H9 (cell line): Measurements from ENCODE around the gene POR. TPM values are rescaled to one million over a fixed set of nuclear protein-coding genes. Genes with fewer than 3 reads are reported as not detected.

ENCODE experiments used
- DNase-seq: peaks from one replicate; pipeline ENCODE4 v3.0.0-alpha.2; 2017
- H2AFZ ChIP-seq: one replicate; pipeline ENCODE4 v1.6.1; 2013; ENCODE audit warnings: mild to moderate bottlenecking, low read length, control low read depth, moderate library complexity
- H2AK5ac ChIP-seq: 2 replicates; pipeline ENCODE4 v1.6.1; 2013; ENCODE audit warnings: low read length, control low read depth, mixed read lengths; ENCODE audit not compliant: insufficient read length
- H2BK120ac ChIP-seq: one replicate; pipeline ENCODE4 v1.6.1; 2013; ENCODE audit warnings: low read depth, mild to moderate bottlenecking, low read length, control low read depth, inconsistent platforms; ENCODE audit not compliant: poor library complexity, severe bottlenecking
- H2BK12ac ChIP-seq: 2 replicates; pipeline ENCODE4 v1.6.1; 2013; ENCODE audit warnings: low read length, control low read depth, mixed read lengths, low read depth; ENCODE audit not compliant: insufficient read length
- H2BK15ac ChIP-seq: 2 replicates; pipeline ENCODE4 v1.6.1; 2013; ENCODE audit warnings: low read depth, low read length, control low read depth
- H2BK20ac ChIP-seq: one replicate; pipeline ENCODE4 v1.6.1; 2013; ENCODE audit warnings: low read depth, mild to moderate bottlenecking, low read length, control low read depth, inconsistent platforms; ENCODE audit not compliant: poor library complexity, severe bottlenecking
- H2BK5ac ChIP-seq: 2 replicates; pipeline ENCODE4 v1.6.1; 2013; ENCODE audit warnings: low read length, control low read depth, mixed read lengths; ENCODE audit not compliant: insufficient read length
- H3K14ac ChIP-seq: 2 replicates; pipeline ENCODE4 v1.6.1; 2013; ENCODE audit warnings: low read length, control low read depth; ENCODE audit not compliant: insufficient read depth
- H3K18ac ChIP-seq: 2 replicates; pipeline ENCODE4 v1.6.1; 2013; ENCODE audit warnings: low read depth, mild to moderate bottlenecking, mixed read lengths, low read length, control low read depth; ENCODE audit not compliant: insufficient read length
- H3K23ac ChIP-seq: 2 replicates; pipeline ENCODE4 v1.6.1; 2013; ENCODE audit warnings: low read length, control low read depth, mixed read lengths, low read depth; ENCODE audit not compliant: insufficient read length
- H3K23me2 ChIP-seq: 2 replicates; pipeline ENCODE4 v1.6.1; 2013; ENCODE audit warnings: low read depth, mild to moderate bottlenecking, mixed read lengths, low read length, control low read depth; ENCODE audit not compliant: insufficient read length, poor library complexity, severe bottlenecking
- H3K27ac ChIP-seq: 2 replicates; pipeline ENCODE4 v1.5.1; 2013; ENCODE audit warnings: low read length, control low read depth, mixed read lengths, low read depth; ENCODE audit not compliant: insufficient read length
- H3K27me3 ChIP-seq: 2 replicates; pipeline ENCODE4 v1.6.1; 2013; ENCODE audit warnings: low read length, control low read depth, inconsistent platforms; ENCODE audit not compliant: insufficient read depth
- H3K4ac ChIP-seq: 2 replicates; pipeline ENCODE4 v1.6.1; 2013; ENCODE audit warnings: low read depth, mild to moderate bottlenecking, control low read depth, inconsistent platforms, low read length, moderate library complexity
- H3K4me1 ChIP-seq: 2 replicates; pipeline ENCODE4 v1.6.1; 2013; ENCODE audit warnings: low read length, control low read depth, inconsistent platforms; ENCODE audit not compliant: insufficient read depth
- H3K4me2 ChIP-seq: 2 replicates; pipeline ENCODE4 v1.6.1; 2013; ENCODE audit warnings: low read length, control low read depth, mixed read lengths; ENCODE audit not compliant: insufficient read length, insufficient read depth
- H3K56ac ChIP-seq: 2 replicates; pipeline ENCODE4 v1.6.1; 2013; ENCODE audit warnings: low read depth, mild to moderate bottlenecking, mixed read lengths, low read length, control low read depth; ENCODE audit not compliant: insufficient read length
- H3K79me1 ChIP-seq: 2 replicates; pipeline ENCODE4 v1.6.1; 2013; ENCODE audit warnings: low read depth, mild to moderate bottlenecking, moderate library complexity, low read length, control low read depth, inconsistent platforms; ENCODE audit not compliant: insufficient read depth, poor library complexity, severe bottlenecking
- H3K79me2 ChIP-seq: 2 replicates; pipeline ENCODE4 v1.6.1; 2013; ENCODE audit warnings: low read length, control low read depth, inconsistent platforms; ENCODE audit not compliant: insufficient read depth
- H3K9ac ChIP-seq: 2 replicates; pipeline ENCODE4 v1.6.1; 2013; ENCODE audit warnings: low read length, control low read depth, mixed read lengths; ENCODE audit not compliant: insufficient read length; ENCODE audit errors: extremely low read depth
- H3K9me3 ChIP-seq: one replicate; pipeline ENCODE4 v1.6.1; 2013; ENCODE audit warnings: low read depth, low read length, inconsistent platforms; ENCODE audit not compliant: control insufficient read depth
- H3T11ph ChIP-seq: one replicate; pipeline ENCODE4 v1.6.1; 2013; ENCODE audit warnings: mild to moderate bottlenecking, low read length, control low read depth, inconsistent platforms
- H4K20me1 ChIP-seq: one replicate; pipeline ENCODE4 v1.6.1; 2013; ENCODE audit not compliant: control insufficient read depth, insufficient read length, insufficient read depth
- H4K5ac ChIP-seq: 2 replicates; pipeline ENCODE4 v1.6.1; 2013; ENCODE audit warnings: low read depth, mild to moderate bottlenecking, mixed read lengths, low read length, control low read depth; ENCODE audit not compliant: insufficient read length
- H4K8ac ChIP-seq: replicated peaks from 2 replicates; pipeline ENCODE4 v1.6.1; 2013; ENCODE audit warnings: low read length, control low read depth, mixed read lengths, low read depth; ENCODE audit not compliant: insufficient read length
- H4K91ac ChIP-seq: 2 replicates; pipeline ENCODE4 v1.6.1; 2013; ENCODE audit warnings: low read depth, mild to moderate bottlenecking, moderate library complexity, mixed read lengths, low read length, control low read depth; ENCODE audit not compliant: insufficient read length
- H3K27ac Mint-ChIP-seq, 3 experiments: 2 replicates in 2 of 3; 3 replicates in 1 of 3; pipeline ENCODE4 v1.8.0; 2020 to 2021; ENCODE audit warnings: mixed read lengths in 3 of 3, mild to moderate bottlenecking in 1 of 3, moderate library complexity in 1 of 3
- H3K27me3 Mint-ChIP-seq: 2 replicates; pipeline ENCODE4 v1.8.0; 2021; ENCODE audit warnings: low read depth, mild to moderate bottlenecking, moderate library complexity, mixed read lengths
- H3K36me3 Mint-ChIP-seq, 3 experiments: 2 replicates in 2 of 3; 3 replicates in 1 of 3; pipeline ENCODE4 v1.8.0; 2020 to 2021; ENCODE audit warnings: low read depth in 3 of 3, mixed read lengths in 3 of 3; ENCODE audit not compliant: insufficient read depth in 1 of 3
- H3K4me1 Mint-ChIP-seq, 2 experiments: 2 replicates each; pipeline ENCODE4 v1.8.0; 2020; ENCODE audit warnings: mixed read lengths in 2 of 2
- H3K4me3 Mint-ChIP-seq, 2 experiments: 2 replicates in 1 of 2; 3 replicates in 1 of 2; pipeline ENCODE4 v1.8.0; 2020 to 2021; ENCODE audit warnings: mild to moderate bottlenecking in 2 of 2, mixed read lengths in 2 of 2, moderate library complexity in 1 of 2
- H3K9me3 Mint-ChIP-seq, 2 experiments: 2 replicates in 1 of 2; 3 replicates in 1 of 2; pipeline ENCODE4 v1.8.0; 2020; ENCODE audit warnings: mild to moderate bottlenecking in 2 of 2, mixed read lengths in 2 of 2, moderate library complexity in 1 of 2
- CTCF ChIP-seq: fragments of 200-600 bp; sonication (generic); conservative IDR thresholded peaks from 3 replicates; pipeline ENCODE4 v1.8.0; 2021; ENCODE audit warnings: antibody characterized with exemption, mild to moderate bottlenecking
- WGBS: extraction: QIAGEN DNeasy Blood & Tissue Kit; methylation state at CpG from one replicate; pipeline ENCODE4 v1.1.7; 2013; ENCODE audit warnings: missing lambda C conversion rate, low lambda C conversion rate, mixed read lengths; ENCODE audit not compliant: insufficient read length; ENCODE audit errors: extremely low coverage; 5-methylcytosine and 5-hydroxymethylcytosine counted together
- total RNA-seq: library from RNA; stranded (reverse); gene quantifications from 2 replicates; pipeline ENCODE4 v1.2.1, GENCODE V29; 2021

Gene POR
- total RNA-seq, 1 experiment from 2014 or later, result 128 TPM

GRCh38 chr7:75948179-75948578 is 33.2 kb downstream of the POR start:
- H2BK5ac ChIP-seq, result no peak overlapping the region
- no peaks in the 10 kb centered on the region for H3K27me3 Mint-ChIP-seq
- no peak overlapping the region; the same call in 1 of the 2 replicates for H3K4ac ChIP-seq
- H2AK5ac ChIP-seq, result no peak overlapping the region
- H3K79me1 ChIP-seq, result peaks cover 6% of the 10 kb centered on the region
- no peak overlapping the region for H3K4me3 Mint-ChIP-seq
- WGBS, result no CpG with 5 or more reads among the region's 9 CpGs
- H4K91ac ChIP-seq, result no peak overlapping the region
- no peaks in the 10 kb centered on the region for H3K4me1 ChIP-seq
- peaks cover 4% of the 10 kb centered on the region; the same call in 1 of the 2 replicates for H3K79me2 ChIP-seq
- peak overlapping the region in 2 of 3 experiments; percentile 28 to 30; a peak in 4 of 7 replicates for H3K27ac Mint-ChIP-seq
- H4K8ac ChIP-seq, result no peak overlapping the region
- no peak overlapping the region for H3K9ac ChIP-seq
- H3K36me3 Mint-ChIP-seq, result peaks cover 6 to 17% (median 15%) of the 10 kb centered on the region in 3 experiments; a peak in 6 of 7 replicates
- TF ChIP-seq CTCF, result no peak
- H3K23ac ChIP-seq, result peak overlapping the region; percentile 86
- H3K9me3 Mint-ChIP-seq, result peaks cover 2 to 6% of the 10 kb centered on the region in 2 experiments; a peak in 1 of 5 replicates
- H3K4me2 ChIP-seq, result no peak overlapping the region
- H4K5ac ChIP-seq, result no peak overlapping the region
- no peak overlapping the region for H2AFZ ChIP-seq
- no peaks in the 10 kb centered on the region for H4K20me1 ChIP-seq
- H3K14ac ChIP-seq, result no peak overlapping the region
- H2BK15ac ChIP-seq, result no peak overlapping the region
- no peaks in the 10 kb centered on the region for H3K9me3 ChIP-seq
- no peaks in the 10 kb centered on the region for H3K27me3 ChIP-seq
- H3K4me1 Mint-ChIP-seq, result peaks cover 2 to 3% of the 10 kb centered on the region in 2 experiments; a peak in 2 of 4 replicates
- no peak overlapping the region for H2BK20ac ChIP-seq
- H3K23me2 ChIP-seq, result no peaks in the 10 kb centered on the region
- no peak overlapping the region for H2BK120ac ChIP-seq
- H3K56ac ChIP-seq, result no peak overlapping the region
- DNase-seq, result no peak
- no peak overlapping the region for H3K27ac ChIP-seq
- H2BK12ac ChIP-seq, result no peak overlapping the region
- H3T11ph ChIP-seq, result no peak overlapping the region
- no peak overlapping the region for H3K18ac ChIP-seq
